HG03521 (cell line): Measurements from ENCODE around the gene DRC7.
"Not testable (repeated sequence)": the region's sequence is repeated elsewhere in the genome, so short reads cannot be mapped to it uniquely, and the experiment has no call there.

Source experiments
- ATAC-seq: cut with Tn5 transposase; IDR thresholded peaks from one replicate; pipeline ENCODE4 v1.9.1; 2021; ENCODE audit warnings: mild to moderate bottlenecking, moderate library complexity; ENCODE audit not compliant: unreplicated experiment

The DRC7 gene

GRCh38 chr16:57660715-57661463 lies 33.7 kb upstream of the DRC7 start:
- no peak for ATAC-seq

- ATAC-seq, result no peak
These were observed 33.1 kb upstream of the DRC7 start for GRCh38 chr16:57661510-57661909.

- no peak for ATAC-seq
These were observed 32.4 kb upstream of the DRC7 start for GRCh38 chr16:57661936-57662906.

GRCh38 chr16:57663436-57663835 lies 31.2 kb upstream of the DRC7 start:
- no peak for ATAC-seq

GRCh38 chr16:57663917-57664661 lies 30.5 kb upstream of the DRC7 start:
- ATAC-seq, result no peak

- no peak for ATAC-seq
These were observed 30.0 kb upstream of the DRC7 start for GRCh38 chr16:57664662-57665025.

GRCh38 chr16:57665541-57665940 lies 29.1 kb upstream of the DRC7 start:
- no peak for ATAC-seq

GRCh38 chr16:57666353-57667047 lies 28.1 kb upstream of the DRC7 start:
- ATAC-seq, result no peak

- ATAC-seq, result no peak
These were observed 27.5 kb upstream of the DRC7 start for GRCh38 chr16:57667048-57667525.

GRCh38 chr16:57667526-57668262 lies 26.9 kb upstream of the DRC7 start:
- ATAC-seq, result no peak

GRCh38 chr16:57668263-57668571 lies 26.4 kb upstream of the DRC7 start, which contains the start of gene ADGRG3:
ADGRG3 (plus strand) TSS chr16:57668306; CDS start chr16:57668348, 42 bp downstream.
- no peak for ATAC-seq

GRCh38 chr16:57668630-57669475 lies 25.8 kb upstream of the DRC7 start:
- no peak for ATAC-seq

GRCh38 chr16:57669476-57670162 lies 25.0 kb upstream of the DRC7 start:
- ATAC-seq, result no peak

GRCh38 chr16:57670196-57670595 lies 24.4 kb upstream of the DRC7 start:
- no peak for ATAC-seq

GRCh38 chr16:57671451-57671850 lies 23.2 kb upstream of the DRC7 start:
- ATAC-seq, result not testable (repeated sequence)

GRCh38 chr16:57672416-57672815 lies 22.2 kb upstream of the DRC7 start:
- ATAC-seq, result no peak

- ATAC-seq, result no peak
These were observed 21.8 kb upstream of the DRC7 start for GRCh38 chr16:57672824-57673223.

- no peak for ATAC-seq
These were observed 18.7 kb upstream of the DRC7 start for GRCh38 chr16:57675741-57676551.
